MM.1S (cell line): ENCODE results near the gene MS4A18.

Source experiments
- DNase-seq: peaks from one replicate; pipeline ENCODE4 v3.0.0-alpha.2; 2015
- H2AFZ ChIP-seq: fragments of 300-600 bp; sonication (generic); 2 replicates; pipeline ENCODE4 v1.6.0; 2016; ENCODE audit warnings: antibody characterized with exemption, low read length
- H3F3A ChIP-seq: fragments of 300-600 bp; sonication (generic); 2 replicates; pipeline ENCODE4 v1.6.1; 2016; ENCODE audit warnings: mild to moderate bottlenecking, antibody characterized with exemption, low read length, moderate library complexity, mixed read lengths; ENCODE audit not compliant: insufficient read depth
- H3K27ac ChIP-seq: fragments of 300-600 bp; sonication (generic); 2 replicates; pipeline ENCODE4 v1.5.1; 2016; ENCODE audit warnings: mild to moderate bottlenecking, low read length
- H3K27me3 ChIP-seq: fragments of 300-600 bp; sonication (generic); replicated peaks from 2 replicates; pipeline ENCODE4 v1.6.0; 2016; ENCODE audit warnings: low read length; ENCODE audit not compliant: insufficient read depth
- H3K36me3 ChIP-seq: fragments of 300-600 bp; sonication (generic); replicated peaks from 2 replicates; pipeline ENCODE4 v1.6.1; 2016; ENCODE audit warnings: mild to moderate bottlenecking, low read length, mixed read lengths; ENCODE audit not compliant: insufficient read depth
- H3K4me1 ChIP-seq: fragments of 300-600 bp; sonication (generic); 2 replicates; pipeline ENCODE4 v1.6.1; 2016; ENCODE audit warnings: low read length, mixed read lengths
- H3K4me2 ChIP-seq: fragments of 300-600 bp; sonication (generic); 2 replicates; pipeline ENCODE4 v1.6.0; 2016; ENCODE audit warnings: low read depth, low read length
- H3K4me3 ChIP-seq: fragments of 300-600 bp; sonication (generic); 2 replicates; pipeline ENCODE4 v1.5.1; 2016; ENCODE audit warnings: low read length, mixed read lengths
- H3K79me2 ChIP-seq: fragments of 300-600 bp; sonication (generic); 2 replicates; pipeline ENCODE4 v1.6.1; 2016; ENCODE audit warnings: mixed run types, low read length, mixed read lengths
- H3K9ac ChIP-seq: fragments of 300-600 bp; sonication (generic); 2 replicates; pipeline ENCODE4 v1.6.1; 2016; ENCODE audit warnings: low read length, mixed read lengths
- H3K9me2 ChIP-seq: fragments of 300-600 bp; sonication (generic); replicated peaks from 2 replicates; pipeline ENCODE4 v1.6.1; 2016; ENCODE audit warnings: mild to moderate bottlenecking, low read length, mixed read lengths; ENCODE audit not compliant: insufficient read depth
- H3K9me3 ChIP-seq: fragments of 300-600 bp; sonication (generic); replicated peaks from 2 replicates; pipeline ENCODE4 v1.6.1; 2016; ENCODE audit warnings: mild to moderate bottlenecking, low read length, mixed read lengths; ENCODE audit not compliant: insufficient read depth
- H4K20me1 ChIP-seq: fragments of 300-600 bp; sonication (generic); 2 replicates; pipeline ENCODE4 v1.6.1; 2016; ENCODE audit warnings: mild to moderate bottlenecking, low read length, moderate library complexity, mixed read lengths; ENCODE audit not compliant: insufficient read depth
- CTCF ChIP-seq: fragments of 300-600 bp; sonication (generic); IDR thresholded peaks from 2 replicates; pipeline ENCODE4 v1.5.1; 2016; ENCODE audit warnings: antibody characterized with exemption, low read length, mixed read lengths
- EZH2 ChIP-seq: fragments of 300-600 bp; sonication (generic); optimal IDR thresholded peaks from 2 replicates; pipeline ENCODE3; 2017; ENCODE audit warnings: low read depth, mild to moderate bottlenecking, antibody characterized with exemption, low read length, mixed read lengths
- EZH2phosphoT487 ChIP-seq: fragments of 300-600 bp; sonication (generic); IDR thresholded peaks from 2 replicates; pipeline ENCODE4 v1.6.1; 2018; ENCODE audit warnings: antibody characterized with exemption, low read length

MS4A18 gene

DNA sequence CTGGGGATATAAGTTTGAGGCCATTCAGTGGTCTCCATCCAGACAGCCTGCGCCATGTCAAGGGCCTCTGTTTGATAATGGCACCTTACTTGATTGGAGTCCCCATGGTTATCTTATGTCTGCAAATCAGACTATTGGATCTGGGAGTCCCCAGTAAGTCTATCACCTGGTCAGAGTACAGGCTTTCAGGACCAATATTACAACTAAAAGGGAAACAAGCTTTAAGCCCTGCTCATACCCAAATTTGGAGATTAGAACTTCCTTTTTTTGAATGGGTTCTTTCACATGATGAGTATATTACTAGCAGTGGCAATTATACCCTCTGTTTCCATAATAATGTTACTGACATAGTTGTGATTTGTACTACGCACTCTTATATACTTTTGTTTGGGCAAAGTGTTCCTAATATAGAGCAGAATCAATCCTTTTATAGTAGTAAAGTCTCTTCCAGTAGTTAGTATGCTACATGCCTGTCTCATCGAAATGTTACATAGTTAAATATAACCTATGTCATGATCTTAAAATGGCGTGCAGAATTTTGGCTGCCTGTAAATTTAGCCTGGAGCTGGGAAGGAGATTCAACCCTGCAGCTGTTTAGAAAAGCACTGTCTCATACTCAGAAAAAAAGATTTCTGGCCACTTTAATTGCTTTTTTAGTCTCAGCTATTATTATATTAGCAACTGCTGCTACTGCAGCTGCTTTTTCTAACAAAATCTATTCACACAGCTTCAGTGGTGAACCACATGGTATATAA, 37.1 kb downstream of the MS4A18 start:
- Histone ChIP-seq H3K4me2 (peak overlapping the region; percentile 35; the same call in 1 of the 2 replicates), H3K79me2 (no peaks in the 10 kb centered on the region), H2AFZ (no peak overlapping the region), H3K27me3 (no peaks in the 10 kb centered on the region), H3F3A (peaks cover 14% of the 10 kb centered on the region), H3K36me3 (no peaks in the 10 kb centered on the region), H3K27ac (peak overlapping the region; percentile 43; the same call in 1 of the 2 replicates), H4K20me1 (no peaks in the 10 kb centered on the region), H3K9ac (no peak overlapping the region), H3K4me3 (no peak overlapping the region), H3K4me1 (peaks cover 53% of the 10 kb centered on the region), H3K9me3 (no peaks in the 10 kb centered on the region), H3K9me2 (no peaks in the 10 kb centered on the region)
- peak; percentile 48 for DNase-seq
- no peak for TF ChIP-seq EZH2phosphoT487
- no peak for TF ChIP-seq EZH2
- TF ChIP-seq CTCF, result no peak

DNA sequence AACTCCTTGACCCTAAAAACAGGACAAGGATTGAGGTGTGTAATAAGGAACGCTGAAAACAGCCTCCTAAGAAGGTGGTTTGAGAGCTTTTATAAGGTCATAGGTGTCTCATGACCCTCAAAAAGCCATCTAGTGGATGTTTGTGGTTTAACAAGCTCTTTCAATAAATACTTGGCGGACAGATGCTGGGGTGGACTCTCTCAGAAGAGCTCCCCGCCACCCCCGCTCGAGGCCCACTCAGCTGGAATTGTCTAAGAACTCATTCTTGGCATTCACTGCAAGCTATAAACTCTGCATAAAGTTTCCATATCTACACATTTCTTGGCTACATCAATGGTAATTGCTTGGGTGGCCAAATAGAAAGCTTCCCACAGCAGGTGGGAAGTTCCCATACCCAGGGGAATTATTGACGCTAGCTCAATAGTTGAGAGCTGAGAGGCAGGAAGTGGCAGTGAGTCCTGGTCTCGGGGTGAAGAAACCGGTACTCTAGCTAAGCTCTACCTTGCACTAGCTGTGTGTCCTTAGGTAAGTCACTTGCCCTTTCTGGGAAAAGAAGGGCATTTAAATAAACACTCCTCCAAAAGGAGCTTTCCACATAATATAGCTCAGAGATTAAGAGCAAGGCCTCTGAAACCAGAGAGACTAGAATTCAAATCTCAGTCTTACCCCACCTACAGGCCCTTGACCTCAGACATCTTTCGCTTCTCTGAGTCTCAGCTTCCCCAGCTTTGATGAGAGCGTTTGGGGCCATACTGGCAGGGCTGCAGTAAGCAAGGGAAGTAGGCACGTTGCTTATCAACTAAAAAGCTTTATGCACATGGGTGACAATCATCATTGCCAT, 38.6 kb downstream of the MS4A18 start:
- no peak overlapping the region for H3K27ac ChIP-seq
- peaks cover 48% of the 10 kb centered on the region for H3K4me1 ChIP-seq
- no peaks in the 10 kb centered on the region for H3K36me3 ChIP-seq
- peaks cover 14% of the 10 kb centered on the region for H3F3A ChIP-seq
- TF ChIP-seq CTCF (peak; percentile 33; the same call in 1 of the 2 replicates), EZH2phosphoT487 (no peak)
- H3K9ac ChIP-seq, result no peak overlapping the region
- no peaks in the 10 kb centered on the region for H3K9me3 ChIP-seq
- no peak overlapping the region for H3K4me3 ChIP-seq
- H3K4me2 ChIP-seq, result no peak overlapping the region
- H4K20me1 ChIP-seq, result no peaks in the 10 kb centered on the region
- no peaks in the 10 kb centered on the region for H3K9me2 ChIP-seq
- H3K79me2 ChIP-seq, result no peaks in the 10 kb centered on the region
- no peaks in the 10 kb centered on the region for H3K27me3 ChIP-seq
- peak; percentile 23 for DNase-seq
- H2AFZ ChIP-seq, result no peak overlapping the region

GRCh38 chr11:60763692-60764369, 39.3 kb downstream of the MS4A18 start:
- no peak overlapping the region for H2AFZ ChIP-seq
- H3K9me3 ChIP-seq, result no peaks in the 10 kb centered on the region
- H3K9me2 ChIP-seq, result no peaks in the 10 kb centered on the region
- DNase-seq, result no peak
- peak overlapping the region; percentile 75; the same call in 1 of the 2 replicates for H3K27ac ChIP-seq
- H3K9ac ChIP-seq, result no peak overlapping the region
- TF ChIP-seq EZH2phosphoT487 (no peak), CTCF (no peak), EZH2 (no peak)
- peaks cover 14% of the 10 kb centered on the region for H3F3A ChIP-seq
- no peaks in the 10 kb centered on the region for H4K20me1 ChIP-seq
- no peaks in the 10 kb centered on the region for H3K36me3 ChIP-seq
- H3K27me3 ChIP-seq, result no peaks in the 10 kb centered on the region
- no peak overlapping the region for H3K4me3 ChIP-seq
- H3K4me1 ChIP-seq, result peaks cover 48% of the 10 kb centered on the region
- H3K79me2 ChIP-seq, result no peaks in the 10 kb centered on the region
- H3K4me2 ChIP-seq, result 0 out of 2 replicates have a peak overlapping the region, but pooled peaks have one; percentile 55
